ENCODE results near the gene ENKUR. TPM values are rescaled to one million over a fixed set of nuclear protein-coding genes. Genes with fewer than 3 reads are reported as not detected.

ENKUR gene
- total RNA-seq, 1 donor = not detected

DNA sequence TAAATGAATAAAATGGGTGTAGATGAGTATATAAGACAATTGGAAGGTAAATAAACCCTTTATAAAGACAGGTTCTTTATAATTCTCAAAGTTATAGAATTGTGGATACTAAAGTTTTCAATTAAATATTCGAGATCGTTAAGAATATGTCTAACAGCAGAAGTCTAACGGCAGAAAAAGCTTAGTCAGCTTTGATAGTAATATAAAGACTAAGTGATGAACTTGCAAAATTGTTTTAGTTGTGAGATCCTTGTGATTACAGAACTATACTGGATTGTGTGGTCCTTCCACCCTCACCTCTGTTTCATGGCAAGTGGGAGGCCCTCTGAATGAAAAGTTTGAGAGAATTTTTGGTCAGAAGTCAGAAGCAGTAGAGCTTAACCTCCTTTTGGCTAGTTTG is 2.7 kb upstream of the ENKUR start:
- TF ChIP-seq CTCF (IDR thresholded peaks at IDR 0.05; ENCODE audit: extremely low read depth, low read depth, low read length) = no peak
- H3K4me2 ChIP-seq (ENCODE audit: insufficient read depth, low read length) = no peak overlapping the region
- no peak overlapping the region for H3K4me3 ChIP-seq (ENCODE audit: insufficient read depth, low read length)
- H3K27ac ChIP-seq (ENCODE audit: low read depth, low read length) = no peak overlapping the region
- DNase-seq (ENCODE audit: insufficient read length, low spot score, missing footprints) = no peak
- peaks cover 3% of the 10 kb centered on the region for H3K79me2 ChIP-seq (ENCODE audit: insufficient read depth, low read length)
- H3K36me3 ChIP-seq (ENCODE audit: insufficient read depth, low read length) = no peaks in the 10 kb centered on the region
- H2AFZ ChIP-seq (ENCODE audit: low read length) = no peak overlapping the region
- no peaks in the 10 kb centered on the region for H3K9me3 ChIP-seq (ENCODE audit: low read depth, low read length)
- H4K20me1 ChIP-seq (ENCODE audit: insufficient read depth, low read length) = no peaks in the 10 kb centered on the region
- peaks cover 10% of the 10 kb centered on the region for H3K4me1 ChIP-seq (ENCODE audit: insufficient read depth, low read length)
- H3K27me3 ChIP-seq (ENCODE audit: insufficient read depth, low read length) = no peaks in the 10 kb centered on the region

DNA sequence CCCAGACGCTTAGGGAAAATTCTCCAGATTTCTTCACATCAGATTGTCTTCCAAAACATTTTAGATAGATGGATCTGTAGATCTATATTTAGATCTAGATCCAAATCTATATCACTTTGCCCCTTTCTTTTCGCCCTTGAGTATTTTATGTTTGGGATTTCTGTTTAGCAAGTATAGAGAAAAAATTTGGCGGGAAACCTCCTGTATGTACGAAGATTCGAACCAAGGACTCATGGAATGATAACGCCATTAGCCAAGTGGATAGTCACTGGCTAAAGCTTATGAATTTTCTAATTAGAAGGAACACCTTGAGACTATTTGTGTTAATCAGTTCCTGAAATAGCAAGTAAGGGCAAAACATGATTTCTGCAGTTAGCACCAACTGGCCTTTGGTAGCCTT is 1.7 kb upstream of the ENKUR start:
- no peak overlapping the region for H2AFZ ChIP-seq (ENCODE audit: low read length)
- no peaks in the 10 kb centered on the region for H3K27me3 ChIP-seq (ENCODE audit: insufficient read depth, low read length)
- no peaks in the 10 kb centered on the region for H4K20me1 ChIP-seq (ENCODE audit: insufficient read depth, low read length)
- H3K9me3 ChIP-seq (ENCODE audit: low read depth, low read length) = no peaks in the 10 kb centered on the region
- peaks cover 3% of the 10 kb centered on the region for H3K79me2 ChIP-seq (ENCODE audit: insufficient read depth, low read length)
- DNase-seq (ENCODE audit: insufficient read length, low spot score, missing footprints) = no peak
- H3K27ac ChIP-seq (ENCODE audit: low read depth, low read length) = peak overlapping the region; percentile 96
- H3K36me3 ChIP-seq (ENCODE audit: insufficient read depth, low read length) = no peaks in the 10 kb centered on the region
- peaks cover 10% of the 10 kb centered on the region for H3K4me1 ChIP-seq (ENCODE audit: insufficient read depth, low read length)
- H3K4me3 ChIP-seq (ENCODE audit: insufficient read depth, low read length) = peak overlapping the region; percentile 77
- peak overlapping the region; percentile 83 for H3K4me2 ChIP-seq (ENCODE audit: insufficient read depth, low read length)
- TF ChIP-seq CTCF (IDR thresholded peaks at IDR 0.05; ENCODE audit: extremely low read depth, low read depth, low read length) = no peak

GRCh38 chr10:25017154-25017590 is 1.2 kb upstream of the ENKUR start:
- Histone ChIP-seq H3K9me3 (ENCODE audit: low read depth, low read length) (no peaks in the 10 kb centered on the region), H3K27me3 (ENCODE audit: insufficient read depth, low read length) (no peaks in the 10 kb centered on the region), H3K27ac (ENCODE audit: low read depth, low read length) (peak overlapping the region; percentile 96), H3K36me3 (ENCODE audit: insufficient read depth, low read length) (no peaks in the 10 kb centered on the region), H4K20me1 (ENCODE audit: insufficient read depth, low read length) (no peaks in the 10 kb centered on the region), H3K79me2 (ENCODE audit: insufficient read depth, low read length) (peaks cover 3% of the 10 kb centered on the region), H2AFZ (ENCODE audit: low read length) (peak overlapping the region; percentile 99), H3K4me1 (ENCODE audit: insufficient read depth, low read length) (peaks cover 10% of the 10 kb centered on the region), H3K4me2 (ENCODE audit: insufficient read depth, low read length) (peak overlapping the region; percentile 83), H3K4me3 (ENCODE audit: insufficient read depth, low read length) (peak overlapping the region; percentile 77)
- TF ChIP-seq CTCF (IDR thresholded peaks at IDR 0.05; ENCODE audit: extremely low read depth, low read depth, low read length) = no peak
- no peak for DNase-seq (ENCODE audit: insufficient read length, low spot score, missing footprints)

- peak; percentile 99 for DNase-seq (ENCODE audit: insufficient read length, low spot score, missing footprints)
- no peaks in the 10 kb centered on the region for H4K20me1 ChIP-seq (ENCODE audit: insufficient read depth, low read length)
- no peak for TF ChIP-seq CTCF (IDR thresholded peaks at IDR 0.05; ENCODE audit: extremely low read depth, low read depth, low read length)
- H3K4me3 ChIP-seq (ENCODE audit: insufficient read depth, low read length) = peak within 1 kb of the TSS; percentile 77
- peak within 1 kb of the TSS; percentile 96 for H3K27ac ChIP-seq (ENCODE audit: low read depth, low read length)
- peaks cover 10% of the 10 kb centered on the region for H3K4me1 ChIP-seq (ENCODE audit: insufficient read depth, low read length)
- peak within 1 kb of the TSS; percentile 83 for H3K4me2 ChIP-seq (ENCODE audit: insufficient read depth, low read length)
- no peaks in the 10 kb centered on the region for H3K27me3 ChIP-seq (ENCODE audit: insufficient read depth, low read length)
- H3K79me2 ChIP-seq (ENCODE audit: insufficient read depth, low read length) = peaks cover 3% of the 10 kb centered on the region
- no peaks in the 10 kb centered on the region for H3K9me3 ChIP-seq (ENCODE audit: low read depth, low read length)
- H2AFZ ChIP-seq (ENCODE audit: low read length) = peak within 1 kb of the TSS; percentile 99
- H3K36me3 ChIP-seq (ENCODE audit: insufficient read depth, low read length) = no peaks in the 10 kb centered on the region
These were observed 607 bp upstream of the ENKUR start, which contains the start of gene THNSL1 for GRCh38 chr10:25016376-25017153. Gene THNSL1 (plus strand): TSS chr10:25016612. CDS start chr10:25023224, 6,612 bp downstream.
